Measurements from ENCODE around the gene ARL14.

The ARL14 gene

GRCh38 chr3:160676547-160677303, at the start of gene ARL14:
TSS of gene ARL14 (plus strand) at chr3:160677160. CDS start at chr3:160677347, 187 bp downstream.
- DNase-seq (ENCODE audit: low read depth in 2 of 2), result no peak

GRCh38 chr3:160629491-160629890, 47.5 kb upstream of the ARL14 start:
- DNase-seq (ENCODE audit: low read depth in 2 of 2), result no peak

GRCh38 chr3:160633361-160634083, 43.4 kb upstream of the ARL14 start:
- DNase-seq (ENCODE audit: low read depth in 2 of 2), result no peak

DNA sequence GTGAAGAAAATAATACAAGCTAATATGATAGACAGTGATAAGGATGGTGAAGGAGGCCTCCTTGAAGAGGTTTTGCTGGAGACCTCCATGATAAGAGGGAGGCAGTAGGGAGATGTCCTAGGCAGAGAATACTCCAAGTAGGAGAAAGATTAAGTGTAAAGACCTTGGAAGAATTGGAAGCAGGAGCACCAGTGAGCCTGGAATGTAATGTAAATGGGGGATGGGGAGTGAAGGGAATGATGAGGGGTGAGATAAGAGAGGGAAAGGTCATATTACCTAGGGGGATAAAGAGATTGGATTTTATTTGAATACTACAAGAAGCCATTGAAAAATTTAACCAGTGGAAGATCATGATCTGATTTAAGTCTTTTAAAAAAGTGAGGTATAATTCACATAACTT, 41.7 kb upstream of the ARL14 start:
- DNase-seq (ENCODE audit: low read depth in 2 of 2), result no peak

DNA sequence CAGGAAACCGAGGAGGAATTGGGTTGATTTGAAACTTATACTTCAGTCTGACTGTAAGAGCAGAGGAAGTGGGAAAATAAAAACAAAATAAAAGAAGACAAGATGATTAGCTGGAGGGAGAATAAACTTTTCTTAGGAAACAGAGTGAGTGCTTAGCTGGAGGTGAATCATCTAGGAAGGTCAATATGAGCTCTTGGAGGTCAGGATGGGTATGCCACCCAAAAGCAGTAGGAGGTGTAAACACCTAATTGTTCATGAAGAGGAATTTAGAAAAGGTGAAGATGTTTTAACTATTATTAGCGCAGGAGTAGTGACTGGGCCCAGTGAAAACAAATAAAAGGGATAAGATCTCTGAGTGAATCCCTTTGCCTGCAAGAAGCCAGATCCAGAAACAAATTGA, 39.9 kb upstream of the ARL14 start:
- DNase-seq (ENCODE audit: low read depth in 2 of 2), result no peak

- no peak for DNase-seq (ENCODE audit: low read depth in 2 of 2)
Observed at GRCh38 chr3:160638184-160638583, 38.8 kb upstream of the ARL14 start.

DNA sequence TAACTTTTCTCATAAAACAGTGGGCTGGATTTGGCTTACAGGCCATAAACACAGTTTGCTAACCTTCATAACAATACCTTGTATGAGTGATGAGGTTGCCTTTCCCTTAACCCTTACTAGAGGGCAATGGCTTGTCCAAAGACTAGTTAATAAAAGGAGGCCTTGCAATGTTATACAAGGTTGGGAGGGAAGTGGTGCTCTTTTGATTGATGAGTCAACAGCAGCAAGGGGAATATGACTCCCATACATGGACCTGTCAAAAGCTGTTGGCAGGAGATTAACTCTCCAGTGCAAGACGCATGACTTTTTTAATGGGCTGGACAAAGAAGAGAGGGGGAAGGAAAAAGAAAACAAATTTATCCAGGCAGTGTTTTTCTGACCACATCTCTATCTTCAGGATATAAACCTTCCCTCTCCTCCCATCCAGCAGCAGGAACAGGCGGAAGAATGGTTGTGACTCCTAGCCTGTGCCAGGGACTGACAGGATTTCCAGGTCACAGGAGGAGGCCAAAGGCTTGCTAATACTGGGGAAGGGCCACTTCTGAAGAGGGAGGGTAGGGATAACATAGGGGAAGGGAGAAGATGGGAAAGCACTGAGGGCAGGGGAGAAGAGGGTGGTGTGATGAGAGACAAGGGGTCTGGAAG, 35.2 kb upstream of the ARL14 start:
- no peak for DNase-seq (ENCODE audit: low read depth in 2 of 2)

DNA sequence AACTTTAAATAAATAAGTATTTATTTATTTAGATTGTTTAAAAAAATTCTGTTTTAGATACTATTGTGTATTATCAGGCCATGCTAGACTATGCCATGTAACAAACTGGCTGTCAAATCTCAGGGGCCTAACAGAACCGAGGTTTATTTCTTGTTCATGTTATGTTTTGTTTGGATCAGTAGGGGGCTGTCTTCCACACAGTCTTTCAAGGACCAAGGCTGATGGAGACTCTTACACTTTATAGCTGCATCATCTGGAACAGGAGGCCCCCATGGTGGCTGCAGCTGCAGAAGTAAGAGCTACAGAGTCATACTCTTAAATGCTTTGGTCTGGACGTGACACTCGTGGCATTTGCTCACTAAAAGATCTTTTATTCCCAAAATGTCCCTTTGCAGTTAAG, 33.0 kb upstream of the ARL14 start:
- no peak for DNase-seq (ENCODE audit: low read depth in 2 of 2)

GRCh38 chr3:160644491-160644890, 32.5 kb upstream of the ARL14 start:
- DNase-seq (ENCODE audit: low read depth in 2 of 2), result no peak

- no peak for DNase-seq (ENCODE audit: low read depth in 2 of 2)
Observed at GRCh38 chr3:160648701-160649100, 28.3 kb upstream of the ARL14 start.

GRCh38 chr3:160649596-160649995, 27.4 kb upstream of the ARL14 start:
- DNase-seq (ENCODE audit: low read depth in 2 of 2), result no peak

DNA sequence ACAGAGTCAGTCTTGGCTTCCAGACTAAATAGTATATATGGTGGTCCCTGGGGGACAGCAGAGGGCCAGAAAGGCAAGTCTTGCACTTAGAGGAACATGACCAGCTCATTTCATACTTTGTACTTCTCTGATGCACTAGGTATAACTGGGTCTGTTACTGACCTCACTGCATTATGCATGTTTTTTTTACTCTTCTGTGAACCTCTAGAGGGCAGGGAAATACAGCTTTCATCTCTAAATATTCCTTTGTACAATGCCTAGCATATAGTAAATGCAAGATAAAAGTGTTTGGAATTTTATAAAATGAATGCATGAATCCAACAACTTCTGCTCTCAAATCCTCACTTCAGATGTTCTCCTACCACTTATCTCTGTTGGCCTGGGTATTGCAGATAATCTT, 23.4 kb upstream of the ARL14 start:
- DNase-seq (ENCODE audit: low read depth in 2 of 2), result no peak

DNA sequence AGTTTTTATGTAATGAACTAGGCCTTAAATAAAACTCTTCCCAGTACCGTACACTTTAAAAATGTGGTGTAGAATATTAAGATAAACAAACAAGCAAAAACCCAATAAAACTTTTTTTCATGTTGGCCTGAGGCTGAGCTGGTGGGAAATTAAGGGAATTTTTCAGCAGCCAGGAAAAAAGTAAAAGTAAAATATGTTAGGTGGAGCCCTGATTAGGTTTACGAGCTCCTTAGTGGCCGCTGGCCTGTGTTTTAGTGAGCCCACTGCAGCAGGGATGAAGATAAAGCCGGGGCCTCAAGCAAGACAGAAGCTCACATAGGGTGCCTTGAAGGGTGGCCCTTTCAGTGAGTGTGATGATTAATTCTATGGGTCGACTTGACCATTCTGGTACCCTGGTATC, 16.1 kb upstream of the ARL14 start:
- no peak for DNase-seq (ENCODE audit: low read depth in 2 of 2)

- DNase-seq (ENCODE audit: low read depth in 2 of 2), result no peak
Observed at GRCh38 chr3:160661660-160662059, 15.3 kb upstream of the ARL14 start.

DNA sequence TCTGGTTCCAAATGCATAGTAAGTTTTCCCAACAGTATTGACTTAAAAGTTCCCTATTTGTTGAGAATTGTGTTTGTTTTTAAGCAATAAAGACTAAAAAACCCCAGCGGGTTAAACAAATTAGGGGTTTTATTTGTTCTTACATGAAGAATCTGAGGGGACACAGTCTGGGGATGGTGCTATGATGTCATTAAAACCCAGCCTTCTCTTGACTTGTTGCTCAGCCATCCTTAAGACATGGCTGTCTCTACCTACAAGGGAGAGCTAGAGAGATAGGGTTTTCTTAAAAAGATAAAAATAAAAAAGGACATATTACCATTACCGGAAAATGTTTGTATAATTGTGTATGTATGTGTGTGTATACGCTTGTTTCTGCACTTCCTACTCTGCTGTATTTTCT, 11.7 kb upstream of the ARL14 start:
- DNase-seq (ENCODE audit: low read depth in 2 of 2), result no peak

- no peak for DNase-seq (ENCODE audit: low read depth in 2 of 2)
Observed at GRCh38 chr3:160665784-160666526, 11.0 kb upstream of the ARL14 start.

DNA sequence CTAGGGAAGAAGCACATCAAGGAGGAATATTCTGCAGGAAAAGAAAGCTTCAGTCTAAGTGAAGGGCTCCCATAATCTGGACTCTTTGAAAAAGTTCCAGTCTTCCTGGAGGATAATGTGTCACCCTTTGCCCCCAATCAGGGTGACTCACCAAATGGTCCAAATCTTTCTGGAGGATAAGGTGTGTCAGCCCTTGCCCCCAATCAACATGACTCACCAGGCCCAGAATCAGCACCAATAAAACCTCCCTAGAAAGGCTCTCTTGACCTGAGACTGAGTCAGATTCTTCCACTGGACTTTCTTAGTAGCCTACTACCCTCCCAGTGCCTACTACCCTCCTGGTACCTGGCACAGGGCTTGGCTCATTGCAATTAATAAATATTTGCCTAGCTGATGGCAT, 9.5 kb upstream of the ARL14 start:
- no peak for DNase-seq (ENCODE audit: low read depth in 2 of 2)

GRCh38 chr3:160668454-160668853, 8.5 kb upstream of the ARL14 start:
- no peak for DNase-seq (ENCODE audit: low read depth in 2 of 2)

- no peak for DNase-seq (ENCODE audit: low read depth in 2 of 2)
Observed at GRCh38 chr3:160671231-160671630, 5.7 kb upstream of the ARL14 start.

- no peak for DNase-seq (ENCODE audit: low read depth in 2 of 2)
Observed at GRCh38 chr3:160671995-160672394, 5.0 kb upstream of the ARL14 start.

- no peak for DNase-seq (ENCODE audit: low read depth in 2 of 2)
Observed at GRCh38 chr3:160673188-160673587, 3.8 kb upstream of the ARL14 start.

DNA sequence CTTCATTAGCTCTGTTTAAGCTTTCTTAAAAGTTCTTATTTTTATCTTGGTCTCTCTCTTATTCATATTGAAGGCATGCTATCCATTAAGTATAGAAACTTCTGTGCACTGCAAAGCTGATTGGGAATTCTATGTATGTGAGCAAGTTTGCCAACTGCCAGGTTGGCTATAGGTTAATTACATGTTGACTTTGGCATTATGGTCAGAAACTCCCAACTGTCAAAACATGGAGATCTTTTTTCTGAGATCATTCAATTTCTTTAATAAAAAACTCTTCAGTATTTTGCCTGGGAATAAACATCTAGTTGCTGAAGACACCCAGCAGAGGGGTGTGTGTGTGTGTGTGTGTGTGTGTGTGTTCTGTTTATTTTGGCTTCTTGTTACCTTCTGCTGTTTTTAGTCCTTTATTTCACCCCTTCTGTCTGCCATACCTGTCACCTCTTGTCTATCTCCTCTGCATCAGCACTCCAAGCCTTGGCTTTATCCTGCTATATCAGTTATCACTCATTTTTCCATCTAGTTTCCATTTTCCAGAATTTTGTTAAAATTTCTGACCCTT, 1.3 kb upstream of the ARL14 start:
- DNase-seq (ENCODE audit: low read depth in 2 of 2), result no peak

Measured in activated CD4-positive, alpha-beta T cell treated with anti-CD3 and anti-CD28 coated beads for 24 hours (primary cell).